SK-N-SH (cell line): Measurements from ENCODE around the gene CRTC2. TPM values are rescaled to one million over a fixed set of nuclear protein-coding genes. Genes with fewer than 3 reads are reported as not detected.

Experiments used
- EP300 ChIP-seq, 2 experiments: IDR thresholded peaks; 2 replicates each; pipeline versions ENCODE4 v1.4.0 to v1.6.1; 2012; ENCODE audit warnings: borderline replicate concordance in 1 of 2, low read depth in 1 of 2, low read length in 1 of 2
- REST ChIP-seq: IDR thresholded peaks from 2 replicates; pipeline ENCODE4 v1.6.1; 2012; ENCODE audit warnings: mild to moderate bottlenecking, low read depth, low read length, moderate library complexity
- polyA plus RNA-seq, 3 experiments: library from polyadenylated mRNA; depleted of rRNA; stranded (reverse); fragments of >200 nt; gene quantifications; 2 replicates each; pipeline ENCODE4 v1.2.3, GENCODE V29; 2012
- small RNA-seq, 7 experiments: library from RNA; depleted of rRNA; stranded (forward); fragments of <200 nt; gene quantifications; one replicate each; pipeline ENCODE3, GENCODE V24; 2012

CRTC2 gene
- polyA plus RNA-seq, 1 of the 3 experiments (the other 2 are of a cell fraction), result 25.5 TPM

- TF ChIP-seq REST (no peak), EP300 (IDR thresholded peaks at IDR 0.05; ENCODE audit: borderline replicate concordance in 1 of 2, low read depth in 1 of 2, low read length in 1 of 2) (no peak)
- TF ChIP-seq, all 33 proteins: peak for 0
Observed at GRCh38 chr1:153899509-153899908, 58.9 kb downstream of the CRTC2 start (continued).

Small RNAs within 50 kb of the gene (small RNA-seq; reads per million reads assigned to genes)
- gene MIR6737, result 0 to 0.86 (median 0) reads per million in 7 experiments

Other genes starting within 250 kb of the CRTC2 start
- gene INTS3, start 230.6 kb downstream of the CRTC2 start, polyA plus RNA-seq (2012; rRNA removed), result 64.3 and 80.9 TPM in 2 replicates
- 7.6 and 9.0 TPM in 2 replicates for gene SLC27A3, start 183.2 kb downstream of the CRTC2 start, polyA plus RNA-seq (2012; rRNA removed)
- 2.7 and 2.8 TPM in 2 replicates for gene GATAD2B, start 35.6 kb downstream of the CRTC2 start, polyA plus RNA-seq (2012; rRNA removed)
- gene DENND4B, start 11.9 kb downstream of the CRTC2 start, polyA plus RNA-seq (2012; rRNA removed), result 27.3 and 29.6 TPM in 2 replicates
- gene SLC39A1, start 4.9 kb upstream of the CRTC2 start, polyA plus RNA-seq (2012; rRNA removed), result 89.6 and 113 TPM in 2 replicates
- 12.8 and 16.6 TPM in 2 replicates for gene CREB3L4, start 9.3 kb upstream of the CRTC2 start, polyA plus RNA-seq (2012; rRNA removed)
- 118 and 122 TPM in 2 replicates for gene JTB, start 19.1 kb upstream of the CRTC2 start, polyA plus RNA-seq (2012; rRNA removed)
- gene RAB13, start 27.7 kb upstream of the CRTC2 start, polyA plus RNA-seq (2012; rRNA removed), result 156 and 164 TPM in 2 replicates
- gene RPS27, start 32.1 kb upstream of the CRTC2 start, polyA plus RNA-seq (2012; rRNA removed), result 7,060 and 7,825 TPM in 2 replicates
- gene NUP210L, start 196.5 kb upstream of the CRTC2 start, polyA plus RNA-seq (2012; rRNA removed), result not detected in 2 replicates
- gene TPM3, start 233.5 kb upstream of the CRTC2 start, polyA plus RNA-seq (2012; rRNA removed), result 324 and 359 TPM in 2 replicates
- gene CFAP141, start 247.7 kb upstream of the CRTC2 start, polyA plus RNA-seq (2012; rRNA removed), result not detected in 2 replicates